ENCODE measurements around the gene SLC43A2. TPM values are rescaled to one million over a fixed set of nuclear protein-coding genes. Genes with fewer than 3 reads are reported as not detected.

SLC43A2 gene
- total RNA-seq, 1 experiment from 2014 or later: 6.8 TPM

DNA sequence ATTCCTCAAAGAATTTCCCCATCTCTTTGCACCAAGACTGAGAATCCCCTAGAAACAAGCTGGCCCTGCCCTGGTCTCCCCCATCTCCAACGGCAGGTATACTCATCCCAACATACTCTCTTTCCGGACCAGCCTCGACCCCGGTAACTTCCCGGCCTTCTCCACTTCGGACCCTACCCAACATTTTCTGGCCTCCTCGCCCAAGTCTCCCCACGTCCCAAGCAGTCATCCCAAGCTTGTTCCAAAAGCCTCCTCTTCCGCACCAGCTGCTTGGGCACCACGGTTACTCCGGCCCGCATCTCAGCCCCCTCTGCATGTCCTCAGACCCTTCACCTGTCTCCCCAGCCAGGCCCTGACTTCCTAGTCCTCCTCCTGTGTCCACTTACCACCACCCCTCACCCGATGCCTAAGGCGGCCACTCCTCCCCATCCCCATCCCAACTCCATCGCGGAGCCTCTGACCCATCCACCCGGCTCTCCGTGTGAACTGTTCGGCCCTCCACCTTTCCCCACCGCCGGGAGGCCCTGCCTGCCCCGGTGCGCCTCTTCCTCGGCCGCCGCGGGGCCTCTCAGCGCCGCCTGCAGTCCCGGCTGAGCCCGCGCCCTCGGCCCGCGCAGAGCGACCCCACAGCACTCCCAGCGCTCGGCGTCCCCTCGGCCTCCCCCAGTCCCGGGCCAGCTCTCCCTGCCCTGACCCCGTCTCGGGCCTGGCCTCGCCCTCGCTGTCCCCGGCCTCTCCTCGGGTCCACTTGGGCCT is 67.0 kb downstream of the SLC43A2 start:
- peak overlapping the region; percentile 91 for H3K4me2 ChIP-seq
- DNase-seq: peak in 1 of 2 experiments; percentile 36
- ChIA-PET CTCF (no interaction called here), POLR2A (ENCODE audit: unreplicated experiment) (no interaction called here)
- H3K4me1 ChIP-seq (replicated peaks; ENCODE audit: insufficient read depth): peaks cover 21% of the 10 kb centered on the region
- H3K9me2 ChIP-seq (ENCODE audit: insufficient read depth): no peaks in the 10 kb centered on the region
- no peaks in the 10 kb centered on the region for H3K9me3 ChIP-seq (ENCODE audit: insufficient read depth, low read depth)
- H3K27ac ChIP-seq: no peak overlapping the region
- intact Hi-C loops (cut with micrococcal nuclease; ENCODE audit: unreplicated experiment): loop anchor here (1.0 to 2.0 kb wide), 3 partner anchors 73 to 155 kb away; no protein-coding TSS in a partner anchor
- H3K27me3 ChIP-seq (ENCODE audit: insufficient read depth, low read depth): no peaks in the 10 kb centered on the region
- H2AFZ ChIP-seq: peak overlapping the region; percentile 72; the same call in 1 of the 2 replicates
- H3K4me3 ChIP-seq: peak overlapping the region; percentile 92
- TF ChIP-seq, protein P1, sequence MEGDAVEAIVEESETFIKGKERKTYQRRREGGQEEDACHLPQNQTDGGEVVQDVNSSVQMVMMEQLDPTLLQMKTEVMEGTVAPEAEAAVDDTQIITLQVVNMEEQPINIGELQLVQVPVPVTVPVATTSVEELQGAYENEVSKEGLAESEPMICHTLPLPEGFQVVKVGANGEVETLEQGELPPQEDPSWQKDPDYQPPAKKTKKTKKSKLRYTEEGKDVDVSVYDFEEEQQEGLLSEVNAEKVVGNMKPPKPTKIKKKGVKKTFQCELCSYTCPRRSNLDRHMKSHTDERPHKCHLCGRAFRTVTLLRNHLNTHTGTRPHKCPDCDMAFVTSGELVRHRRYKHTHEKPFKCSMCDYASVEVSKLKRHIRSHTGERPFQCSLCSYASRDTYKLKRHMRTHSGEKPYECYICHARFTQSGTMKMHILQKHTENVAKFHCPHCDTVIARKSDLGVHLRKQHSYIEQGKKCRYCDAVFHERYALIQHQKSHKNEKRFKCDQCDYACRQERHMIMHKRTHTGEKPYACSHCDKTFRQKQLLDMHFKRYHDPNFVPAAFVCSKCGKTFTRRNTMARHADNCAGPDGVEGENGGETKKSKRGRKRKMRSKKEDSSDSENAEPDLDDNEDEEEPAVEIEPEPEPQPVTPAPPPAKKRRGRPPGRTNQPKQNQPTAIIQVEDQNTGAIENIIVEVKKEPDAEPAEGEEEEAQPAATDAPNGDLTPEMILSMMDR (conservative IDR thresholded peaks at IDR 0.05): no peak; the same call in 1 of the 2 replicates
- TF ChIP-seq EZH2 (IDR thresholded peaks at IDR 0.05; ENCODE audit: low read depth): no peak
- BruUV-seq (replicated peaks): no TSS peak
- peaks cover 48% of the 10 kb centered on the region for H3K79me2 ChIP-seq (ENCODE audit: low read depth)
- H3K36me3 ChIP-seq (ENCODE audit: low read depth): 0 out of 2 replicates have a peak, but pooled peaks cover 9% of the 10 kb centered on the region
- H3F3A ChIP-seq (ENCODE audit: insufficient read depth, low read depth): peaks cover 25% of the 10 kb centered on the region; the same call in 1 of the 2 replicates
- H4K20me1 ChIP-seq (ENCODE audit: insufficient read depth): peaks cover 43% of the 10 kb centered on the region

DNA sequence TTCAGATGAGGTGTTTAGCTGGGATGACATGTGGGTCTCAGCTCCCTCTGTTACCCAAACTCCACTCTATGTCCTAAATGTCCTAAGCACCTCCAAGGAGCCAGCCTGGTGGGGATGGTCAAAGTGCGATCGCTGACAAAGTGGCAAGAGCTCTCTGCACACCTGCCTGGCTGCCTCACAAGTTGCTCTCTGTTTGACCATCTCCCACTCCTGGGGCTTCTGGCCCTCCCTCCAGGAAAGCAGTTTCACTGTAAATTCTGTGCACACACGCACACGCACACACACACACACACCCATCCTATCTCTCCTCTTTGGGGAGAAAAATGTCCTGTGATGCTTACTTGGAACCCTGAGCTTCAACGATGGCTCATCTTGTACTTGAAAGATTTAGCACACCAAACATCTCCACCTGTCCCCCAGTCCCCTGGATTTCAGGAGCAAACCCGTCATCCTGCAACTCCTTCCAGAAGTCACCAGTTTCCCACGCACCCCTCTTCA is 67.7 kb downstream of the SLC43A2 start:
- peaks cover 48% of the 10 kb centered on the region for H4K20me1 ChIP-seq (ENCODE audit: insufficient read depth)
- 0 out of 2 replicates have a peak, but pooled peaks cover 9% of the 10 kb centered on the region for H3K36me3 ChIP-seq (ENCODE audit: low read depth)
- H3K9me2 ChIP-seq (ENCODE audit: insufficient read depth): no peaks in the 10 kb centered on the region
- DNase-seq: no peak
- H3K9me3 ChIP-seq (ENCODE audit: insufficient read depth, low read depth): no peaks in the 10 kb centered on the region
- peaks cover 25% of the 10 kb centered on the region; the same call in 1 of the 2 replicates for H3F3A ChIP-seq (ENCODE audit: insufficient read depth, low read depth)
- peaks cover 48% of the 10 kb centered on the region for H3K79me2 ChIP-seq (ENCODE audit: low read depth)
- BruUV-seq (replicated peaks): no TSS peak
- H3K4me1 ChIP-seq (replicated peaks; ENCODE audit: insufficient read depth): peaks cover 17% of the 10 kb centered on the region
- TF ChIP-seq, protein P1 (conservative IDR thresholded peaks at IDR 0.05): no peak
- TF ChIP-seq EZH2 (IDR thresholded peaks at IDR 0.05; ENCODE audit: low read depth): no peak
- intact Hi-C loops (cut with micrococcal nuclease; ENCODE audit: unreplicated experiment): no loop called here
- peak overlapping the region; percentile 92 for H3K4me3 ChIP-seq
- no peaks in the 10 kb centered on the region for H3K27me3 ChIP-seq (ENCODE audit: insufficient read depth, low read depth)
- H2AFZ ChIP-seq: no peak overlapping the region
- CTCF ChIA-PET: interaction anchor here (0.7 kb wide), 1 partner anchor 83 kb away, joined by 3 read pairs; no protein-coding TSS in a partner anchor
- POLR2A ChIA-PET (ENCODE audit: unreplicated experiment): no interaction called here
- no peak overlapping the region for H3K27ac ChIP-seq
- H3K4me2 ChIP-seq: peak overlapping the region; percentile 91

- no peak for TF ChIP-seq EZH2 (IDR thresholded peaks at IDR 0.05; ENCODE audit: low read depth)
- TF ChIP-seq, protein P1 (conservative IDR thresholded peaks at IDR 0.05): no peak
- TSS peak; percentile 30 for BruUV-seq (replicated peaks)
- Histone ChIP-seq H3F3A (ENCODE audit: insufficient read depth, low read depth) (peaks cover 23% of the 10 kb centered on the region; the same call in 1 of the 2 replicates), H3K9me2 (ENCODE audit: insufficient read depth) (no peaks in the 10 kb centered on the region), H3K4me3 (no peak overlapping the region), H3K79me2 (ENCODE audit: low read depth) (peaks cover 48% of the 10 kb centered on the region), H3K27me3 (ENCODE audit: insufficient read depth, low read depth) (no peaks in the 10 kb centered on the region), H3K27ac (no peak overlapping the region), H2AFZ (no peak overlapping the region), H4K20me1 (ENCODE audit: insufficient read depth) (peaks cover 52% of the 10 kb centered on the region), H3K4me2 (peak overlapping the region; percentile 91; the same call in 1 of the 2 replicates), H3K36me3 (ENCODE audit: low read depth) (0 out of 2 replicates have a peak, but pooled peaks cover 9% of the 10 kb centered on the region), H3K9me3 (ENCODE audit: insufficient read depth, low read depth) (no peaks in the 10 kb centered on the region), H3K4me1 (replicated peaks; ENCODE audit: insufficient read depth) (peaks cover 17% of the 10 kb centered on the region)
- intact Hi-C loops (cut with micrococcal nuclease; ENCODE audit: unreplicated experiment): no loop called here
- ChIA-PET CTCF (interaction anchor here (0.7 kb wide), 1 partner anchor 83 kb away, joined by 3 read pairs; no protein-coding TSS in a partner anchor), POLR2A (ENCODE audit: unreplicated experiment) (no interaction called here)
- no peak for DNase-seq
Observed at GRCh38 chr17:1560101-1560857, 68.4 kb downstream of the SLC43A2 start.

Data from PC-9 (cell line).